ENCODE results near the gene GNA12. TPM values are rescaled to one million over a fixed set of nuclear protein-coding genes. Genes with fewer than 3 reads are reported as not detected.

The GNA12 gene
- total RNA-seq, 1 donor from 2014 or later, result 43.0 TPM

DNA sequence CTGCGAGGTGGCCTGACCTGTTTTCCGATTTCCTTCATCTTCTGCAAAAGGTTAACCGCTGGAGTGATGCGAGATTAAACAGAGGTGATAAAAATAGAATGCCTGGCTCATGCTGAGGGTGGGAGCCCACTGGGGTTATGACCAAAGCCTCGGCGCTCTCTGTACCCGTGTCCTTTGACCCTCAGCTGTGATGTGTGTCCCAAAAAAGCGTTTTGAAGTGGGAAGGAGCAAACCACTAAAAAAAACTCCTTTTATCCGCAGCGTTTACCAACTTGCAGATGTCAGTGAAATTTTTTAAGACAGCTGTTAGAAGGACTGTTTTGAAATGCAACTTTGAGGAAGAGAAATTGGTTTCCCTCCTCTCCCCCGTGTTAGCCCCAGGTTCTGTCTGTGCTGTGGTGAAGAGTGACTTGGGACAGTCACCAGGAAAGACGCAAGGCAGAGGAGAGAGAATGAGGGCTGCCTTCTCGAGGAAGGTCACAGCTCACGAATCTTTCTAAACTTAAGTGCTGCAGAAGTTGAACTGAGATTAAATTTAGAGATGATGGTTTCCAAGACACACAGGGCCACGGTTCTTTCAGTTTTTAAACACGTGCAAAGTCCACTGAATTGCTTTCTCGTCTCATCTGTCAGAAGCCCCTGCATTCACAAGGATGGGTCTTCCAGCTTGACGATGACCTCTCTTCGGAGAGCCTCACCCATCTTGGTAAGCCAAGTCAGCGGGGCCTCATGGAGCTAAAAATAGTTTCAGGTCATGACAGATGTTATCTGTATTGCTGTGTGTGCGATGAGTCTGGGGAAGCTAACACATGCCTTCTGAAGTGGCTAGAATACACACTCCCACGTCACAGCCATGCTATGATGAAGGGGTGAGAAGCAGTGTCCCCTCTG is 128.5 kb downstream of the GNA12 start:
- Histone ChIP-seq H3K27me3 (ENCODE audit: low read depth) (no peaks in the 10 kb centered on the region), H3K4me1 (peaks cover 60% of the 10 kb centered on the region), H3K27ac (replicated peaks) (no peak overlapping the region), H3K36me3 (peaks cover 8% of the 10 kb centered on the region), H3K4me3 (no peak overlapping the region), H3K9me3 (replicated peaks) (no peaks in the 10 kb centered on the region)
- DNase-seq, result no peak
- TF ChIP-seq, protein P1, sequence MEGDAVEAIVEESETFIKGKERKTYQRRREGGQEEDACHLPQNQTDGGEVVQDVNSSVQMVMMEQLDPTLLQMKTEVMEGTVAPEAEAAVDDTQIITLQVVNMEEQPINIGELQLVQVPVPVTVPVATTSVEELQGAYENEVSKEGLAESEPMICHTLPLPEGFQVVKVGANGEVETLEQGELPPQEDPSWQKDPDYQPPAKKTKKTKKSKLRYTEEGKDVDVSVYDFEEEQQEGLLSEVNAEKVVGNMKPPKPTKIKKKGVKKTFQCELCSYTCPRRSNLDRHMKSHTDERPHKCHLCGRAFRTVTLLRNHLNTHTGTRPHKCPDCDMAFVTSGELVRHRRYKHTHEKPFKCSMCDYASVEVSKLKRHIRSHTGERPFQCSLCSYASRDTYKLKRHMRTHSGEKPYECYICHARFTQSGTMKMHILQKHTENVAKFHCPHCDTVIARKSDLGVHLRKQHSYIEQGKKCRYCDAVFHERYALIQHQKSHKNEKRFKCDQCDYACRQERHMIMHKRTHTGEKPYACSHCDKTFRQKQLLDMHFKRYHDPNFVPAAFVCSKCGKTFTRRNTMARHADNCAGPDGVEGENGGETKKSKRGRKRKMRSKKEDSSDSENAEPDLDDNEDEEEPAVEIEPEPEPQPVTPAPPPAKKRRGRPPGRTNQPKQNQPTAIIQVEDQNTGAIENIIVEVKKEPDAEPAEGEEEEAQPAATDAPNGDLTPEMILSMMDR (IDR thresholded peaks at IDR 0.05; ENCODE audit: borderline replicate concordance), result no peak
- intact Hi-C loops (cut with micrococcal nuclease), result no loop called here

DNA sequence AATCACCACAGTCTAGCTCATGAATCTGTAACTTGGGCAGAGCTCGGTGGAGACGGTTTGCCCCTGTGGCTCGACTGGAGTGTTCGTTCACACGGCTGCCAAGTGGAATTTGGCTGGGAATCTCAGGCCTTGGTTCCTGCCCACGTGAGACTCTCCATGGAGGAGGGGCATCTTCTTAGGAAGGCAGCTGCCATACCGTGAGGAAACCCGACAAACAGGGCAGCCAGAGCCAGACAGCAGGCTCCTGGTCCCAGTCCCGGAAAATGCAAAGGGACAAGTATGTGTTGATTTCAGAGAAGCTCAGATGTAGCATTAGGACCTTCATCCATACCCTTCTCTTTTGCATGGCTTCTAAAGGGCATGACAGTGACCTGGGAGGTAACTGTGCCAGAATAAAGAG is 129.5 kb downstream of the GNA12 start:
- H3K9me3 ChIP-seq (replicated peaks), result no peaks in the 10 kb centered on the region

DNA sequence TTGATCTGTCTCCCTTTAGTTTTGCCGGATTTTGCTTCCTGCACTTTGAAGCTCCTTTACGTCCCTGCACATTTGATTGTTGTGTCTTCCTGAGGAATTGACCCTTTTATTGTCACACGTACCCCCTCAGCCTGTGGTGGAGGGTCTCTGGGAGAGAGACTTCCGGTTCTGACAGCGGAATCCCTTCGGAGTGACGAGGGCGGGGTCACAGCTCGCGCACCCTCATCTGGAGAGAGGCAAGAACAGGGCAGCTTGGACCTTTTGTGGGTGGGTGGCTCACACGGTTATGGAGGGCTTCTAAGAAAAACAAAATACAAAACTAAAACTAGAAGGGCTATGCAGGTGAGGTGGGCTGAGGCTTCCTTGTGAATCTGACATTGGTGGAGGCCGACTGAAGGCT is 130.1 kb downstream of the GNA12 start:
- TF ChIP-seq, protein P1 (IDR thresholded peaks at IDR 0.05; ENCODE audit: borderline replicate concordance), result no peak
- intact Hi-C loops (cut with micrococcal nuclease), result no loop called here
- peaks cover 7% of the 10 kb centered on the region for H3K36me3 ChIP-seq
- H3K4me1 ChIP-seq, result peaks cover 71% of the 10 kb centered on the region
- H3K27ac ChIP-seq (replicated peaks), result no peak overlapping the region
- no peak overlapping the region for H3K4me3 ChIP-seq
- no peaks in the 10 kb centered on the region for H3K27me3 ChIP-seq (ENCODE audit: low read depth)
- no peak for DNase-seq
- no peaks in the 10 kb centered on the region for H3K9me3 ChIP-seq (replicated peaks)

More for the DNA sequence above, 129.5 kb downstream of the GNA12 start:
- no peak for DNase-seq
- Histone ChIP-seq H3K36me3 (peaks cover 7% of the 10 kb centered on the region), H3K27me3 (ENCODE audit: low read depth) (no peaks in the 10 kb centered on the region), H3K4me3 (no peak overlapping the region), H3K27ac (replicated peaks) (no peak overlapping the region), H3K4me1 (peaks cover 68% of the 10 kb centered on the region)
- intact Hi-C loops (cut with micrococcal nuclease), result no loop called here
- TF ChIP-seq, protein P1 (IDR thresholded peaks at IDR 0.05; ENCODE audit: borderline replicate concordance), result no peak

DNA sequence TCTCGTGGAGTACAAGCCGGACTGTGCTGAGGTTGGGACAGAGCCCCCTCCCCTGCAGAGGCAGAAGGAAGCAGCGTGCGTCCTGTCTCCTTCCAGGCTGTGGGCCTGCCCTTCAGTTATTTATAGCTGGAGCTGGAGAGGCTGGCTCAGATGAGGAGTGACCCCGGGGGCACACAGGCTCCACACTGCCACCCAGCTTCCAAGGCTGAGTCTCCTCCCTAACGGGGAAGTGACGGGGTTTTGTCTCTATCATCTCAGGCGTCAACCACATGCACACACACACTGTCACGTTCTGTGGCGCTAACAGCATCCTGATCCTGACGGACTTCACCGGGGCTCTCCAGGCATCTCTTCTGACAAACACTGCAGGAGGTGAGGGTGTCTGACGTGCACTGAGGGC is 130.7 kb downstream of the GNA12 start:
- Histone ChIP-seq H3K4me1 (peaks cover 71% of the 10 kb centered on the region), H3K4me3 (no peak overlapping the region), H3K27me3 (ENCODE audit: low read depth) (no peaks in the 10 kb centered on the region), H3K27ac (replicated peaks) (peak overlapping the region; percentile 39), H3K36me3 (peaks cover 4% of the 10 kb centered on the region), H3K9me3 (replicated peaks) (no peaks in the 10 kb centered on the region)
- peak; percentile 36 for DNase-seq
- intact Hi-C loops (cut with micrococcal nuclease), result no loop called here
- TF ChIP-seq, protein P1 (IDR thresholded peaks at IDR 0.05; ENCODE audit: borderline replicate concordance), result peak; percentile 54

DNA sequence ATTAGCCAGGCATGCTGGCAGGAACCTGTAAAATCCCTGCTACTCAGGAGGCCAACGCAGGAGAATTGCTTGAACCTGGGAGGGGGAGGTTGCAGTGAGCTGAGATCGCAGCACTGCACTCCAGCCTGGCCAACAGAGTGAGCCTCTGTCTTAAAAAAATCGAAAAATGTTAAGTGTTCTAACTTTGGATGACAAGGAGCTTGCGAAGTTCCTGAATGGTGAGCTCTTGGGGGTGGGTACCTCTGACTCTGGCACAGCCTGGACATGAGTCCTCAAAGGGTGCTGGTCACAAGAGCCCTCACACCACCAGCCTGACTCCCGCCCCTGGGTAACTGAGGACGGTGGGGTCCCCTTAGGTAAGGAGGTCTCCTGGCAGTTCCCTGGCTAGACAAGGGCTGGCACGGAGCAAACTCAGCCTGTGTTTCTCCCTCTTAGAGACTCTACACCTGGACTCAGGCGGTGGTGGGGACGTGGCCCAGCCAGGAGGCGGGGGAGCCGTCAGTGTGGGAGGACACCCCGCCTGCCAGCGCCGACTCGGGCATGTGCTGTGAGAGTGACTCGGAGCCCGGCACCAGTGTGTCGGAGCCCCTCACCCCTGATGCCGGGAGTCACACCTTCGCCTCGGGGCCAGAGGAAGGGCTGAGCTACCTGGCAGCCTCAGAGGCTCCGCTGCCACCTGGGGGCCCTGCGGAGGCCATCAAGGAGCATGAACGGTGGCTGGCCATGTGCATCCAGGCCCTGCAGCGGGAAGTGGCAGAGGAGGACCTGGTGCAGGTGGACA is 132.0 kb downstream of the GNA12 start:
- Histone ChIP-seq H3K36me3 (peaks cover 3% of the 10 kb centered on the region), H3K27ac (replicated peaks) (no peak overlapping the region), H3K27me3 (ENCODE audit: low read depth) (no peaks in the 10 kb centered on the region), H3K9me3 (replicated peaks) (no peaks in the 10 kb centered on the region), H3K4me3 (no peak overlapping the region), H3K4me1 (peaks cover 60% of the 10 kb centered on the region)
- DNase-seq, result no peak
- TF ChIP-seq, protein P1 (IDR thresholded peaks at IDR 0.05; ENCODE audit: borderline replicate concordance), result no peak
- intact Hi-C loops (cut with micrococcal nuclease), result no loop called here
